Aortic smooth muscle cell (primary cell): ENCODE measurements around the gene SLC22A31. TPM values are rescaled to one million over a fixed set of nuclear protein-coding genes. Genes with fewer than 3 reads are reported as not detected.

Experiments
- total RNA-seq: library from RNA; depleted of rRNA; stranded (reverse); fragments of >200 nt; gene quantifications from 2 replicates; pipeline ENCODE4 v1.2.3, GENCODE V29; 2014

Gene SLC22A31
- total RNA-seq = 0.13 and 0.25 TPM in 2 replicates

DNA sequence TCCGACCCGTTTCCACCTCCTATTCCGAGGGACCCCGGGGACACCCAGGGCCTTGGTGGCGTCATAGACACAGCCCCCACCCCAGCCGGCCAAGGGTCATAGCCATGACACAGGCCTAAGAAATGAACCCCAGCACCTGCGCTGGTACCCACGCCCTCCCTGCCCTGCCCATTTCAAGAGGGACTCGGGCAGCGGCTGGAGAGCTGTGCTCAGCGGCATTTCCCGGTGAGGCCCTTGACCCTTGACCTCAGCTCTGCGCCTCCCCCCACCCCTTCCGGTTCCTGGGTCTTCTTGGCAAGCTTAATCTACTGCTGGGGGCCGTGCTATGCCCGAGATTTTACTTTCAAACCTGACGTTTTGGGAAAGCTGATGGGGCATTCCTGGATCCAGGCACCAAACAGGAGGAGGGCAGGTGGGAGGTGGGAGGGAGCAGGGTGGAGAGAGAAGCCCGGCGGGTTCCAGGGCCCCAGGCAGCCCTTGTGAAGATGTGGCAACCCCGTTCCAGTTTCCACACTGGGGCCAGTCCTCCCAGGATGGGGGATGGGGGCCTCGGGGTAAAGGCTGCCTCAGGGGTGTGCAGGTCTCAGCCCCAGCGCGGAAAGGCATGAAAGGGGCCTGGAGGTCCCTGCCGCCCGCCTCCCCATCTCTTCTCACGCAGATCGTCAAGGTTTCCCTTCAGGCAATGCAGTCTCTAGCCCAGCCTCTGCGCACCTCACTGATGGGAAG is at the start of gene SLC22A31:
SLC22A31 (minus strand) TSS at position 414 of the 726 bp plus-strand sequence; CDS start at position 378, 36 bp downstream.

DNA sequence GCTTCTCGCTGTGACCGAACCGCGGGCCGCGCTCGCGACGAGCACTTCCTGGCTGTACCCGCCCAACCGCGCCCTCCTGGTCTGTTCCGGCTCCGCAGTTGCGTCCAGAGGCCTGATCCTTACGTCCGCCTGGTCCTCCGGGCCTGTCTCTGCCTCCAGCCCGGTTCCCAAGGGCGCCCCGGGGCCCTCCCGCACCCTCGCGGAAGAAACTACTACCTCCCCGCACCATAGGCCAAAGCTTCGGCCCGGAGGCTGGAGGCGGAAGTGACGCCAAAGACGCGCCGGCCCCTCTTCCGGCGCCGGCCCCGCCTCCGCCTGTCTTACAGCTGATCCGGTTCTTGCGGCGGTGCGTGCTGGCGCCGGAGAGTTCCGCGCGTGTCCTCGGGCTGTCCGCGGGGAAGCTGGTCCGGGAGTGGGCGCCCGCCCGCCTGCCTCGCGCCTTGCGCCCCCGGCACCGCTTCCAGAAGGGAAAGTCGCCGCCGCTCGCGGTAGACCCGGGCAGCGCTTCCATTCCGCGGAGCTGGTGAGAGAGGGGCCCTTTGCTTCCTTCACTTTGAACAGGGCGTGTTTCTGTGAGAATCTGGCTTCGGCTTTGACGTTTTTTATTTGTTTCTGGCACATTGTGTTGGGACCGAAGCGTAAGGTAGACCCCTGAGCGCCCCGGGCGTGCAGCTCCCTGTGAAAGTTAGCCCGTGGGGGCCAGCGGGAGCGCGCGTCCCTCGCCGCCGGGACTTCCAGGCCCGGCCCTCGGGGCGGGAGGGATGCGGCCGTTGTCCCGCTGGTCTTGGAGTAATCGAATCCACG is 17.3 kb upstream of the SLC22A31 start, which contains the start of gene ZNF778:
ZNF778 (plus strand) TSS at position 316 of the 804 bp plus-strand sequence. CDS start 3,425 bp downstream, outside the sequence.

DNA sequence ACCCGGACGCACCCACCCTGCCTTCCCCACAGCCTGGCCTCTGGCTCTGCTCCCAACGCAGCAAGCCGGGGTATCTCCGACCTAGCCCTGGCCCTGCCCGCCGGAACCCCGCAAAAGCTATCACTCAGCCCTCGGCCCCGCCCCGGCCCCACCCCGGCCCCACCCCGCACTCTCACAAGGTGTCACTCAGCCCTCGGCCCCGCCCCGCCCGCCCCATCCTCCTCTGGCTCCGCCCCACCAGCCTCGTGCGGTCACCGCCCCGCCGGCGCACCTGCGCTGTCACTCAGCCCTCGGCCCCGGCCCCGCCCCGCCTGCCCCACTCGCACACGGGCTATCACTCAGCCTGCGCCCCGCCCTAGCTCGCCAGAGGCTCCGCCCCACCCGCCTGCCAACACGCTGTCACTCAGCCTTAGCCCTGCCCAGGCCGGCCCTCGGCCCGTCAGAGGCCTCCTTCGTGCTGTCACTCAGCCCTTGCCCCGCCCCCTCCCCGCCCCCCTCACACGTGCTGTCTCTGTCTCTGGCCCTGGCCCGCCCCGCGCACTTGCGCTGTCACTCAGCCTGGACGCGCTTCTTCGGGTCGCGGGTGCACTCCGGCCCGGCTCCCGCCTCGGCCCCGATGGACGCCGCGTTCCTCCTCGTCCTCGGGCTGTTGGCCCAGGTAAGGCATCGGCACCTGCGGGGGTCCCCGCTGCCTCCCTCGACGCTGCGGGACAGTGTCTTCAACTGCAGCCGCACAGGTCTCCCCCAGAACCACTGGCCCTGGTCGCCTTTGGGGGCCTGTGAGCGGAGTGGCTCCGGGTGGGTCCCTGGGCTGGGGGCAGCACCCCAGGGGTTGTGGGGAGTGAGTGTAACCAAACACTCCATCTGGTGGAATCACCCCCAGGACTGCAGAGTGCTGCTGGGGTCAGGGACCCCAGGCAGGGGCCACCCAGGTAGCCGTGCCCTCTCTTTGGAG is 28.8 kb downstream of the SLC22A31 start, which contains the start of gene CDH15:
CDH15 (plus strand) TSS at position 533 of the 955 bp plus-strand sequence; CDS start at position 617, 84 bp downstream.

Other genes starting within 250 kb of the SLC22A31 start
- 0.06 TPM in 1 of 2 replicates, not detected in the other for gene CBFA2T3, start 223.3 kb downstream of the SLC22A31 start, total RNA-seq
- gene ACSF3, start 106.7 kb downstream of the SLC22A31 start, total RNA-seq = 15.3 and 18.8 TPM in 2 replicates
- gene CDH15, start 28.8 kb downstream of the SLC22A31 start, total RNA-seq = 0.68 and 0.92 TPM in 2 replicates
- gene ZNF778, start 17.2 kb upstream of the SLC22A31 start, total RNA-seq = 7.8 and 13.7 TPM in 2 replicates